ENCODE measurements around the gene WFS1.

DNA sequence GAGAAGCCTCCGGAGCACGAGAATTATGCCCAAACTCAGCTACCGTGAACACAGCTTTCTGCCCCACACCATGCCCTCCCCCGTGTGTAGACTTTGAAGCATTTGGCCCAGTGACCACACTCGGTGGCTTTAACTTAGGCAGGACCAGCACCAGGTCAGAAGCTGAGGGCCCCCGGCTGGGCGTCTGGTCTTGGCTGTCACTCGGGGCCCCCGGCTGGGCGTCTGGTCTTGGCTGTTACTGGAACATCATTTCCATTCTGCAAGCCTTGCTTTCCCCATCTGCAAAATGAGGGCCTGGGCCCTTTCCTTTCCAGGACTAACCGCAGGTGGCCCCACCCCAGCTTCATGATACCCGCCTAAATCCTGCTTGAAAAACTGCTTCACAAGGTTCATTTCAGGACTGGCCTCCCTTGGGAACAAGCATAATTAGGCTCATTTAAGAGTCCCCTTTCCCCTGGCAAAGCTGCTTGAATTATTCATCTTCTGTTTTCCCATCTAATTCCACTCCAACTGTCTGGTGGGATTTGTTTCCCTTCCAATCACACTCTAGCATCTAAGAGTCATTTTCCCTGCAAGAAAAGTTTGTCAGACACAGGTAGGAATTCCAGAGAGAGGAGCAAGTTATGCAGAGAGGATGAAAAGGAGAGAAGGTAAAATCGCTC is 82.5 kb downstream of the WFS1 start:
- TF ChIP-seq, protein P1, sequence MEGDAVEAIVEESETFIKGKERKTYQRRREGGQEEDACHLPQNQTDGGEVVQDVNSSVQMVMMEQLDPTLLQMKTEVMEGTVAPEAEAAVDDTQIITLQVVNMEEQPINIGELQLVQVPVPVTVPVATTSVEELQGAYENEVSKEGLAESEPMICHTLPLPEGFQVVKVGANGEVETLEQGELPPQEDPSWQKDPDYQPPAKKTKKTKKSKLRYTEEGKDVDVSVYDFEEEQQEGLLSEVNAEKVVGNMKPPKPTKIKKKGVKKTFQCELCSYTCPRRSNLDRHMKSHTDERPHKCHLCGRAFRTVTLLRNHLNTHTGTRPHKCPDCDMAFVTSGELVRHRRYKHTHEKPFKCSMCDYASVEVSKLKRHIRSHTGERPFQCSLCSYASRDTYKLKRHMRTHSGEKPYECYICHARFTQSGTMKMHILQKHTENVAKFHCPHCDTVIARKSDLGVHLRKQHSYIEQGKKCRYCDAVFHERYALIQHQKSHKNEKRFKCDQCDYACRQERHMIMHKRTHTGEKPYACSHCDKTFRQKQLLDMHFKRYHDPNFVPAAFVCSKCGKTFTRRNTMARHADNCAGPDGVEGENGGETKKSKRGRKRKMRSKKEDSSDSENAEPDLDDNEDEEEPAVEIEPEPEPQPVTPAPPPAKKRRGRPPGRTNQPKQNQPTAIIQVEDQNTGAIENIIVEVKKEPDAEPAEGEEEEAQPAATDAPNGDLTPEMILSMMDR (IDR thresholded peaks at IDR 0.05; ENCODE audit: low read length) = no peak
- TF ChIP-seq EZH2 (optimal IDR thresholded peaks at IDR 0.05; ENCODE audit: low read depth, low read length) (no peak), EZH2phosphoT487 (IDR thresholded peaks at IDR 0.05; ENCODE audit: low read length) (no peak)
